ENCODE results near the gene SPOCK3. TPM values are rescaled to one million over a fixed set of nuclear protein-coding genes. Genes with fewer than 3 reads are reported as not detected.
A peak's percentile ranks its signal among the peaks of the same experiment; 100 is the strongest.

Gene SPOCK3
- polyA plus RNA-seq, 4 donors: 3.5 to 8.6 TPM; not detected in 2

DNA sequence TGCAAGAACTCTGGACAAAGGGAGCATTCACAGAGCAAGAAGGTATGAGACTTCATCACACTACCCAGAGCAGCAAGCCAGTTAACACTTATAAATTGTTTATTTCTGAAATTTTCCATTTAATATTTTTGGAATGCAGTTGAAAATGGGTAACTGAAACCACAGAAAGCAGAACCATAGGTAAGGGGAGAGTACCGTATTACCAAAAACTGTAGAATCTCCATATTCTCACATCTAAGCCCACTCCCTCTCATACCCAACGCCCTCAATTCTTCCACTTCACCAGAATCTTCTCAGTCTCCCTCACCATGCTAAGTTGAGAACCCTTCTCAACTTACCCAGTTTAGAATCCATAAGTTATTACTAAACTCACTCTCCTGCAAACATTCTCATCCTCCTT is 277.8 kb downstream of the SPOCK3 start:
- Histone ChIP-seq H3K4me1 (ENCODE audit: control insufficient read depth in 3 of 3, insufficient read depth in 2 of 3, low read depth in 1 of 3, low read length in 2 of 3) (no peaks in the 10 kb centered on the region), H3K27me3 (ENCODE audit: control insufficient read depth in 3 of 3, insufficient read depth in 3 of 3, low read length in 3 of 3) (no peaks in the 10 kb centered on the region), H3K4me3 (ENCODE audit: low read depth in 1 of 3, low read length in 3 of 3) (no peak overlapping the region), H3K27ac (ENCODE audit: low read depth in 1 of 3, low read length in 2 of 3) (no peak overlapping the region), H3K9me3 (ENCODE audit: control insufficient read depth in 2 of 2, insufficient read depth in 1 of 2, low read depth in 1 of 2, low read length in 1 of 2) (no peaks in the 10 kb centered on the region), H3K36me3 (ENCODE audit: control insufficient read depth in 3 of 3, insufficient read depth in 2 of 3, low read depth in 1 of 3, low read length in 3 of 3) (no peaks in the 10 kb centered on the region)
- no peak for DNase-seq
- 61 to 78% (median 61%) methylated on average over 2 of the region's 2 CpGs for WGBS, 3 donors
- no peak for FAIRE-seq

DNA sequence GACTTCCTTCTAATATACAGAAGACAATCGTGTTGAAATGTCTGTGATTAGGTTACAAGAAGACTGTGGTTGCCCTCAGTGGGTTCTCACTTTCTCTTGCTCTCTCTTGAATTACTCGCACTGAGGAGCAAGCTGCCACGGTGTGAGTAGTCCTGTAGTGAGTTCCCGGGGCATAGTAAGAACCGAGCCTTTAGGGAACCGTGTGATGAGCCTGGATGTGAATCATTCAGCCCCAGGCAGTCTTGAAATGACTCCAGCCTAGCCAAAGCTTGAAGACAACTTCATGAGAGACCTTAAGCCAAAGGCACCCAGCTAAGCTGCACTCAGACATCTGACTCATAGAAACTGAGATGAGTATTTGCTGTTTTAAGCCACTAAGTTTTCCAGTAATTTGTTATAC is 292.7 kb downstream of the SPOCK3 start:
- FAIRE-seq: no peak
- 65 to 76% (median 66%) methylated on average over 6 of the region's 6 CpGs for WGBS, 3 donors
- H3K36me3 ChIP-seq (ENCODE audit: control insufficient read depth in 3 of 3, insufficient read depth in 2 of 3, low read depth in 1 of 3, low read length in 3 of 3): no peaks in the 10 kb centered on the region

DNA sequence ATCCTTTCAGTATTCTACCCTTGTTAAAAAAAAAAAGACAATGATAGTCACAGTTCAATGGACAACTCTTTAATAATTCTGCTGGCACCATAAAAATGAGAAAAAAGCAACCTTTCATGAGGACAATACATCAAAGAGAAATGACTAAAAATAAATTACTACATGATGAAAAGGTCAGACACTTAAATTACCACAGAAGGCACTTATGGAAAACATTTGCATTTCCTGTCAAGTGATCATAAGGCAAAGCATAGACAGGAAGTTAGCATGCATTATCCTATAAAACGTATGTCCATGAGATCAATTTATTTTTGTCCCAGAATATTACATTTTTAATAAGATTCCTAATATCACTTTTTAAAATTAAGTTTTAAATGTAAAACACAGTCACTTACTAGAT is 303.8 kb downstream of the SPOCK3 start:
- no peak overlapping the region for H3K27ac ChIP-seq (ENCODE audit: low read depth in 1 of 3, low read length in 2 of 3)
- FAIRE-seq (no peak), DNase-seq (no peak)
- H3K36me3 ChIP-seq (ENCODE audit: control insufficient read depth in 3 of 3, insufficient read depth in 2 of 3, low read depth in 1 of 3, low read length in 3 of 3): no peaks in the 10 kb centered on the region
- no peak overlapping the region for H3K4me3 ChIP-seq (ENCODE audit: low read depth in 1 of 3, low read length in 3 of 3)
- WGBS, 3 donors: 32 to 66% (median 57%) methylated on average over 1 of the region's 1 CpG
- no peaks in the 10 kb centered on the region for H3K27me3 ChIP-seq (ENCODE audit: control insufficient read depth in 3 of 3, insufficient read depth in 3 of 3, low read length in 3 of 3)
- H3K9me3 ChIP-seq (ENCODE audit: control insufficient read depth in 2 of 2, insufficient read depth in 1 of 2, low read depth in 1 of 2, low read length in 1 of 2): no peaks in the 10 kb centered on the region
- no peaks in the 10 kb centered on the region for H3K4me1 ChIP-seq (ENCODE audit: control insufficient read depth in 3 of 3, insufficient read depth in 2 of 3, low read depth in 1 of 3, low read length in 2 of 3)

More for the DNA sequence above, 292.7 kb downstream of the SPOCK3 start:
- H3K9me3 ChIP-seq (ENCODE audit: control insufficient read depth in 2 of 2, insufficient read depth in 1 of 2, low read depth in 1 of 2, low read length in 1 of 2): no peaks in the 10 kb centered on the region
- no peaks in the 10 kb centered on the region for H3K4me1 ChIP-seq (ENCODE audit: control insufficient read depth in 3 of 3, insufficient read depth in 2 of 3, low read depth in 1 of 3, low read length in 2 of 3)
- no peak overlapping the region for H3K27ac ChIP-seq (ENCODE audit: low read depth in 1 of 3, low read length in 2 of 3)
- H3K4me3 ChIP-seq (ENCODE audit: low read depth in 1 of 3, low read length in 3 of 3): no peak overlapping the region
- no peaks in the 10 kb centered on the region for H3K27me3 ChIP-seq (ENCODE audit: control insufficient read depth in 3 of 3, insufficient read depth in 3 of 3, low read length in 3 of 3)
- no peak for DNase-seq

DNA sequence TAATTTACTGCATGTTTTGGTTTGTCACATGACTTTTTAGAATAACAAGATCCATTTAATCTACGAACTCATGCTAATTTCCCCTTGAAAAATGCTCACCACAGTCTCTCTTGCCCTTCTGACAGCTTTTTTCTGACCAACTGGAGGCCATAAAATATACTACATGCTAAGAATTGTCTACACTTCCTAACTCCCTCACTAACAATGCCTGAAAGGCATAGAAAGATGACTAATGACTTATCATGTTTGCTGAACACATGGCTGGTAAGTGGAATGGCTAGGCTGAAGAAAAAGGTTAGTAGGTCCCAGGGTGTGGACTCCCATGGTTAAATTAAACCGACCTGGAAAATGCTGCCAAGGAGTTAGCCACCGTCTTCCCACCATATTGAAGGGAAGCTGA is 309.9 kb downstream of the SPOCK3 start:
- FAIRE-seq: no peak
- Histone ChIP-seq H3K9me3 (ENCODE audit: control insufficient read depth in 2 of 2, insufficient read depth in 1 of 2, low read depth in 1 of 2, low read length in 1 of 2) (no peaks in the 10 kb centered on the region), H3K4me3 (ENCODE audit: low read depth in 1 of 3, low read length in 3 of 3) (no peak overlapping the region), H3K4me1 (ENCODE audit: control insufficient read depth in 3 of 3, insufficient read depth in 2 of 3, low read depth in 1 of 3, low read length in 2 of 3) (no peaks in the 10 kb centered on the region), H3K27ac (ENCODE audit: low read depth in 1 of 3, low read length in 2 of 3) (no peak overlapping the region), H3K36me3 (ENCODE audit: control insufficient read depth in 3 of 3, insufficient read depth in 2 of 3, low read depth in 1 of 3, low read length in 3 of 3) (no peaks in the 10 kb centered on the region), H3K27me3 (ENCODE audit: control insufficient read depth in 3 of 3, insufficient read depth in 3 of 3, low read length in 3 of 3) (no peaks in the 10 kb centered on the region)
- WGBS, 3 donors: 62 to 67% (median 63%) methylated on average over 3 of the region's 3 CpGs
- DNase-seq: no peak

DNA sequence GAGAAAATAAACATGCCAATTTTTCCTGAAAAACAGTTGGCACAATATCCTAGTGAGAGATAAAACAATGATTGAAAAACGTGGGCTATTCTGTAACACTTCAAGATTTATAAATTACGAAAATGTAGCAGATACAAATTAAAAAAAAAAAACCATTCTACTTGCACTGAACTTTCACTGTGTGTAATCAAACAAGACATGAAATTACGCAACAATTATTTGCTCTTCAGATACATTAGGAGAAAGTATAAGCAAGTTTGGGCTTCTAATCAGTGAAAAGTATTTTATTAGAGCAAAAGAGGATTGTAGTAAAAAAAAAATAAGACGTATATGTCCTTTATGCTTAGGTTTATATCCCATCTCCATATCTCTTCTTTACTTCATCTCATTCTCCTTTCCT is 320.4 kb downstream of the SPOCK3 start:
- Histone ChIP-seq H3K36me3 (ENCODE audit: control insufficient read depth in 3 of 3, insufficient read depth in 2 of 3, low read depth in 1 of 3, low read length in 3 of 3) (no peaks in the 10 kb centered on the region), H3K4me1 (ENCODE audit: control insufficient read depth in 3 of 3, insufficient read depth in 2 of 3, low read depth in 1 of 3, low read length in 2 of 3) (no peaks in the 10 kb centered on the region), H3K4me3 (ENCODE audit: low read depth in 1 of 3, low read length in 3 of 3) (no peak overlapping the region), H3K27me3 (ENCODE audit: control insufficient read depth in 3 of 3, insufficient read depth in 3 of 3, low read length in 3 of 3) (no peaks in the 10 kb centered on the region), H3K9me3 (ENCODE audit: control insufficient read depth in 2 of 2, insufficient read depth in 1 of 2, low read depth in 1 of 2, low read length in 1 of 2) (no peaks in the 10 kb centered on the region), H3K27ac (ENCODE audit: low read depth in 1 of 3, low read length in 2 of 3) (no peak overlapping the region)
- 42 to 63% (median 42%) methylated on average over 4 of the region's 4 CpGs for WGBS, 3 donors
- no peak for FAIRE-seq
- no peak for DNase-seq

DNA sequence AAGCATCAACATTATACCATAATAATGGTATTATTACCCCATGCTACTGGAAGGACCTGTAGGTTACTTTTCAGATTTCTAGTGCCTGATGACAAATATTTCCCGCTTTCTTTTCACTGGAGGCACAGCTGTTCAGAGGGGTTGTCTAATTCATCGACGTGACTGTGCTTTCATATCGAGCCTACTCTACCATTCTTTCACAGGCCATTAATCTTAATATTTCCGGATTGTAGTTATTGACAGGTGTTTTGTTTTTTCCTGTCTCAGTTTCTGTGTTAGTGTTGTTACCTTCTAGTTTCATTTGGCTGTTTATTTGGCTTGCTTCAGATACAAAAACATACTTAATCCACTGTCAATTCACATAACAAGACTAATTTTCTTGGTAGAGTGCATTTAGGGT is 330.9 kb downstream of the SPOCK3 start:
- no peaks in the 10 kb centered on the region for H3K9me3 ChIP-seq (ENCODE audit: control insufficient read depth in 2 of 2, insufficient read depth in 1 of 2, low read depth in 1 of 2, low read length in 1 of 2)
- no peak overlapping the region for H3K4me3 ChIP-seq (ENCODE audit: low read depth in 1 of 3, low read length in 3 of 3)
- DNase-seq (no peak), FAIRE-seq (no peak)
- no peaks in the 10 kb centered on the region for H3K4me1 ChIP-seq (ENCODE audit: control insufficient read depth in 3 of 3, insufficient read depth in 2 of 3, low read depth in 1 of 3, low read length in 2 of 3)
- H3K27ac ChIP-seq (ENCODE audit: low read depth in 1 of 3, low read length in 2 of 3): no peak overlapping the region
- H3K36me3 ChIP-seq (ENCODE audit: control insufficient read depth in 3 of 3, insufficient read depth in 2 of 3, low read depth in 1 of 3, low read length in 3 of 3): no peaks in the 10 kb centered on the region
- no peaks in the 10 kb centered on the region for H3K27me3 ChIP-seq (ENCODE audit: control insufficient read depth in 3 of 3, insufficient read depth in 3 of 3, low read length in 3 of 3)
- WGBS, 3 donors: 80 to 88% (median 83%) methylated on average over 5 of the region's 5 CpGs

DNA sequence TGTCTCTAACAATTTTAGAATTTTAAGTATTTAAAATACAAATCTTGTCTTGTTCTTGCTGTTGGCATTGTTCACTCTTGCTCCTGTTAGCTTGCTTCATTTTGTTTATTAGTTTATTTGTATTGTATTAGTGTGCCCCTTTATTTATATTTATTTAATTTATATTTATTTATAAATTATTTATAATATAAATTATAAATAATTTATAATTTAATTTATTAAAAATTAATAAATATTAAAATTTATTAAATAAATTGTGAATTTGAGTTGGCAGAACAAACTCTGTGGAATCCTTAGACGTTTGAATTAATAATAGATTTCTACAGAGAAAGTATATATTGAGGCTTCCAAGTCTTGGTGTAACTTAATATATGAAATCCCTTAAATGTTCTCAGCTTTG is 331.4 kb downstream of the SPOCK3 start:
- H3K9me3 ChIP-seq (ENCODE audit: control insufficient read depth in 2 of 2, insufficient read depth in 1 of 2, low read depth in 1 of 2, low read length in 1 of 2): no peaks in the 10 kb centered on the region
- FAIRE-seq (peak; percentile 82), DNase-seq (no peak)
- no peaks in the 10 kb centered on the region for H3K4me1 ChIP-seq (ENCODE audit: control insufficient read depth in 3 of 3, insufficient read depth in 2 of 3, low read depth in 1 of 3, low read length in 2 of 3)
- no peaks in the 10 kb centered on the region for H3K27me3 ChIP-seq (ENCODE audit: control insufficient read depth in 3 of 3, insufficient read depth in 3 of 3, low read length in 3 of 3)
- 37 to 66% (median 55%) methylated on average over 1 of the region's 1 CpG for WGBS, 3 donors
- no peak overlapping the region for H3K27ac ChIP-seq (ENCODE audit: low read depth in 1 of 3, low read length in 2 of 3)
- H3K36me3 ChIP-seq (ENCODE audit: control insufficient read depth in 3 of 3, insufficient read depth in 2 of 3, low read depth in 1 of 3, low read length in 3 of 3): no peaks in the 10 kb centered on the region
- H3K4me3 ChIP-seq (ENCODE audit: low read depth in 1 of 3, low read length in 3 of 3): no peak overlapping the region

DNA sequence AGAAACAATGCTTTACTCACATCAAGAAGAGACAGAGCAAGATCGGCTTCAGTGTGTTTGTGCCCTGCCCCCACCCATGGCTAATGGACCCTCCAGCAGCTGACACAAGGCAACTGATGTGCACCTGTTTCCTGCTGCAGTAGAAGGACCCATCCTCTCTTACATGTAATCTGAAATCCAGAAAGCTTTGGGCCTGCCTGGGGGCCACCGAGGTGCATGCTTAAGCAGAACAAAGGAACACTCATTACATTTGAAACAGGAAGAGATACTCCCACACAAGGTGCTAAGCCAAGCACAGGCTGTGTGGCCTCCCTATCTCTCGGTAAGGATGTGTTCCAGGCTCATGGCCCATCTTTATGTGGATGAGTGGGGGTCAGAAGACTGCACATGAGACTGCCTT is 338.0 kb downstream of the SPOCK3 start:
- Histone ChIP-seq H3K9me3 (ENCODE audit: control insufficient read depth in 2 of 2, insufficient read depth in 1 of 2, low read depth in 1 of 2, low read length in 1 of 2) (no peaks in the 10 kb centered on the region), H3K4me1 (ENCODE audit: control insufficient read depth in 3 of 3, insufficient read depth in 2 of 3, low read depth in 1 of 3, low read length in 2 of 3) (no peaks in the 10 kb centered on the region), H3K4me3 (ENCODE audit: low read depth in 1 of 3, low read length in 3 of 3) (no peak overlapping the region), H3K27me3 (ENCODE audit: control insufficient read depth in 3 of 3, insufficient read depth in 3 of 3, low read length in 3 of 3) (no peaks in the 10 kb centered on the region), H3K27ac (ENCODE audit: low read depth in 1 of 3, low read length in 2 of 3) (no peak overlapping the region), H3K36me3 (ENCODE audit: control insufficient read depth in 3 of 3, insufficient read depth in 2 of 3, low read depth in 1 of 3, low read length in 3 of 3) (no peaks in the 10 kb centered on the region)
- WGBS, 3 donors: 65 to 74% (median 70%) methylated on average over 3 of the region's 3 CpGs
- DNase-seq: no peak
- FAIRE-seq: no peak

DNA sequence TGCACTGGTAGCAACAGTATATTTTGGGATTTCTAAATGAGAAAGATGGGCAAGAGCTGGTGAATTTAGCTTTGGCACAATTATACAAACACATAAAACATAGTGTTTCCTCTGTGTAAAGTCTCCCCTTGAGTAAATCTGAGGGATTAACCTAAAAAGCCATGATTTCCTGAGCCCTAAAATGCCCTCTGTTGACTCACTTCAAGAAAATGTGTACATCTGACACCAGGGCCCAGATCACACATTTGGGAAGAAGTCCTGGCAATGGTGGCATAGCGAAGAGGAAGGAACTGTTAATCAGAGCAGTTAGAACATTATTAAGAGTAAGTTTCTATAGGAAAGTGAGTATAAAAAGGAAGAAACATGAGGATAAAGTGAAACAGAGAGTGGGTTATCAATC is 338.5 kb downstream of the SPOCK3 start:
- 88 to 97% (median 95%) methylated on average over 1 of the region's 1 CpG for WGBS, 3 donors
- FAIRE-seq: no peak

More for the DNA sequence above, 338.5 kb downstream of the SPOCK3 start:
- no peaks in the 10 kb centered on the region for H3K27me3 ChIP-seq (ENCODE audit: control insufficient read depth in 3 of 3, insufficient read depth in 3 of 3, low read length in 3 of 3)
- no peak overlapping the region for H3K4me3 ChIP-seq (ENCODE audit: low read depth in 1 of 3, low read length in 3 of 3)
- H3K36me3 ChIP-seq (ENCODE audit: control insufficient read depth in 3 of 3, insufficient read depth in 2 of 3, low read depth in 1 of 3, low read length in 3 of 3): no peaks in the 10 kb centered on the region
- no peaks in the 10 kb centered on the region for H3K4me1 ChIP-seq (ENCODE audit: control insufficient read depth in 3 of 3, insufficient read depth in 2 of 3, low read depth in 1 of 3, low read length in 2 of 3)
- no peak for DNase-seq
- H3K27ac ChIP-seq (ENCODE audit: low read depth in 1 of 3, low read length in 2 of 3): no peak overlapping the region
- no peaks in the 10 kb centered on the region for H3K9me3 ChIP-seq (ENCODE audit: control insufficient read depth in 2 of 2, insufficient read depth in 1 of 2, low read depth in 1 of 2, low read length in 1 of 2)

All from small intestine (tissue), 7 donors.